Measurements from ENCODE around the gene SLIT2.

SLIT2 gene

GRCh38 chr4:20254511-20255250 is 3.0 kb downstream of the SLIT2 start:
- no peak overlapping the region for H3K4me3 ChIP-seq (ENCODE audit: low read depth, low read length)
- no peak for TF ChIP-seq CTCF (IDR thresholded peaks at IDR 0.05; ENCODE audit: control insufficient read depth, extremely low read depth, insufficient read depth)
- DNase-seq (ENCODE audit: low read depth) = no peak

- TF ChIP-seq CTCF (IDR thresholded peaks at IDR 0.05; ENCODE audit: control insufficient read depth, extremely low read depth, insufficient read depth) = no peak
- DNase-seq (ENCODE audit: low read depth) = no peak
- no peak overlapping the region for H3K4me3 ChIP-seq (ENCODE audit: low read depth, low read length)
Observed at GRCh38 chr4:20255251-20255586, 3.5 kb downstream of the SLIT2 start.

GRCh38 chr4:20255823-20256222 is 4.1 kb downstream of the SLIT2 start:
- no peak overlapping the region for H3K4me3 ChIP-seq (ENCODE audit: low read depth, low read length)
- no peak for TF ChIP-seq CTCF (IDR thresholded peaks at IDR 0.05; ENCODE audit: control insufficient read depth, extremely low read depth, insufficient read depth)
- no peak for DNase-seq (ENCODE audit: low read depth)

GRCh38 chr4:20256381-20256881 is 4.7 kb downstream of the SLIT2 start:
- no peak overlapping the region for H3K4me3 ChIP-seq (ENCODE audit: low read depth, low read length)
- no peak for TF ChIP-seq CTCF (IDR thresholded peaks at IDR 0.05; ENCODE audit: control insufficient read depth, extremely low read depth, insufficient read depth)
- no peak for DNase-seq (ENCODE audit: low read depth)

- DNase-seq (ENCODE audit: low read depth) = no peak
Observed at GRCh38 chr4:20259707-20260106, 8.0 kb downstream of the SLIT2 start.

GRCh38 chr4:20260821-20261220 is 9.1 kb downstream of the SLIT2 start:
- no peak overlapping the region for H3K4me3 ChIP-seq (ENCODE audit: low read depth, low read length)
- DNase-seq (ENCODE audit: low read depth) = no peak
- no peak for TF ChIP-seq CTCF (IDR thresholded peaks at IDR 0.05; ENCODE audit: control insufficient read depth, extremely low read depth, insufficient read depth)

More at GRCh38 chr4:20259707-20260106, 8.0 kb downstream of the SLIT2 start:
- H3K4me3 ChIP-seq (ENCODE audit: low read depth, low read length) = no peak overlapping the region
- TF ChIP-seq CTCF (IDR thresholded peaks at IDR 0.05; ENCODE audit: control insufficient read depth, extremely low read depth, insufficient read depth) = no peak

GRCh38 chr4:20262221-20262620 is 10.5 kb downstream of the SLIT2 start:
- H3K4me3 ChIP-seq (ENCODE audit: low read depth, low read length) = no peak overlapping the region
- DNase-seq (ENCODE audit: low read depth) = no peak
- no peak for TF ChIP-seq CTCF (IDR thresholded peaks at IDR 0.05; ENCODE audit: control insufficient read depth, extremely low read depth, insufficient read depth)
